ENCODE measurements around the gene RPS13.
"Not testable (repeated sequence)": the region's sequence is repeated elsewhere in the genome, so short reads cannot be mapped to it uniquely, and the experiment has no call there.

RPS13 gene

GRCh38 chr11:17036666-17037658, 40.5 kb downstream of the RPS13 start:
- in situ Hi-C loops (cut with MboI; ENCODE audit: low sequenced_read_pairs): no loop called here

- in situ Hi-C loops (cut with MboI; ENCODE audit: low sequenced_read_pairs): not testable (repeated sequence)
Measured at GRCh38 chr11:17034027-17034426, 43.4 kb downstream of the RPS13 start.

GRCh38 chr11:17026487-17027082, 50.9 kb downstream of the RPS13 start:
- in situ Hi-C loops (cut with MboI; ENCODE audit: low sequenced_read_pairs): no loop called here

GRCh38 chr11:17024924-17025323, 52.5 kb downstream of the RPS13 start:
- in situ Hi-C loops (cut with MboI; ENCODE audit: low sequenced_read_pairs): no loop called here
